Ovary (tissue), 9 donors: Measurements from ENCODE around the gene SETSIP. TPM values are rescaled to one million over a fixed set of nuclear protein-coding genes. Genes with fewer than 3 reads are reported as not detected.
"Not testable (repeated sequence)": the region's sequence is repeated elsewhere in the genome, so short reads cannot be mapped to it uniquely, and the experiment has no call there.

Source experiments
- DNase-seq, 5 donors: peaks; one replicate each; pipeline ENCODE4 v3.0.0-alpha.2; 2019 to 2020
- H3K27ac ChIP-seq, 2 donors: fragments of 200-600 bp; one replicate each; pipeline versions ENCODE4 v1.5.1 to v1.8.0; 2019 to 2022
- H3K27me3 ChIP-seq: fragments of 200-600 bp; one replicate; pipeline ENCODE4 v1.8.0; 2022
- H3K36me3 ChIP-seq: fragments of 200-600 bp; sonication (generic); one replicate; pipeline ENCODE4 v1.5.1; 2019
- H3K4me1 ChIP-seq: one replicate; pipeline ENCODE4 v1.8.1; 2013; ENCODE audit warnings: mild to moderate bottlenecking, moderate library complexity; ENCODE audit not compliant: insufficient read depth
- H3K4me3 ChIP-seq: fragments of 200-600 bp; sonication (generic); one replicate; pipeline ENCODE4 v1.5.1; 2017
- H3K9me3 ChIP-seq, 2 donors: fragments of 200-600 bp in 1 of 2; sonication (generic) in 1 of 2; one replicate each; pipeline versions ENCODE4 v1.5.1 to v1.8.1; 2013 to 2019; ENCODE audit warnings: mild to moderate bottlenecking in 1 of 2, moderate library complexity in 1 of 2
- CTCF ChIP-seq, 3 donors: fragments of 450-650 bp in 2 of 3; fragments of 200-600 bp in 1 of 3; IDR thresholded peaks; one replicate each; pipeline versions ENCODE4 v1.5.1 to v1.8.0; 2016 to 2022; ENCODE audit warnings: antibody characterized with exemption in 3 of 3, mild to moderate bottlenecking in 1 of 3
- EP300 ChIP-seq: sonication (generic); formaldehyde crosslinking; IDR thresholded peaks from one replicate; pipeline ENCODE4 v1.6.1; 2017; ENCODE audit warnings: antibody characterized with exemption
- POLR2A ChIP-seq: fragments of 450-650 bp; IDR thresholded peaks from one replicate; pipeline ENCODE4 v1.6.1; 2017; ENCODE audit warnings: antibody characterized with exemption, mild to moderate bottlenecking, moderate library complexity
- WGBS, 3 donors: extraction: QIAGEN DNeasy Blood & Tissue Kit in 1 of 3; methylation state at CpG; one replicate each; pipeline versions ENCODE4 v1.1.5 to v1.1.7; 2013 to 2017; 5-methylcytosine and 5-hydroxymethylcytosine counted together
- intact Hi-C, 4 donors: fragments of 100-400 bp; cut with DNase I; formaldehyde crosslinking; loops; one replicate each; pipeline versions ENCODE4 v1.11.0 to v1.15.1; 2022 to 2023
- polyA plus RNA-seq, 2 donors: library from polyadenylated mRNA; stranded (reverse); fragments of 200-250 nt in 1 of 2; fragments of 350-450 nt in 1 of 2; fragmentation: Illumina TruSeq in 1 of 2; extraction: RNeasy Lipid Tissue Mini Kit (QIAGEN cat#74804) in 1 of 2; gene quantifications; one replicate each; pipeline ENCODE4 v1.2.3, GENCODE V29; 2013 to 2014
- total RNA-seq, 7 donors: library from RNA; depleted of rRNA in 2 of 7; stranded (reverse); fragments of >200 nt in 2 of 7; fragmentation: NEBNext Ultra II Directional in 3 of 7; extraction: Animal tissue kit (Norgen Biotek cat#: 25700) in 3 of 7; gene quantifications; one replicate each; pipeline versions ENCODE4 v1.1.0 to v1.2.4, GENCODE V29; 2016 to 2023
- donor health status: DM: no; HTN: no; CAD: no; lungs with moderate emphysema.
- donor health status: DM: no; HTN: no; CAD: no.
- donor health status: Bipolar disorder and iron deficiency.
- donor health status: DM: yes; HTN: yes; CAD: no.
- donor health status: DM: no; HTN: no; CAD: no.
- donor health status: DM: yes; HTN: yes; CAD: no.

Gene SETSIP
- total and polyA plus RNA-seq, 9 donors = not detected

DNA sequence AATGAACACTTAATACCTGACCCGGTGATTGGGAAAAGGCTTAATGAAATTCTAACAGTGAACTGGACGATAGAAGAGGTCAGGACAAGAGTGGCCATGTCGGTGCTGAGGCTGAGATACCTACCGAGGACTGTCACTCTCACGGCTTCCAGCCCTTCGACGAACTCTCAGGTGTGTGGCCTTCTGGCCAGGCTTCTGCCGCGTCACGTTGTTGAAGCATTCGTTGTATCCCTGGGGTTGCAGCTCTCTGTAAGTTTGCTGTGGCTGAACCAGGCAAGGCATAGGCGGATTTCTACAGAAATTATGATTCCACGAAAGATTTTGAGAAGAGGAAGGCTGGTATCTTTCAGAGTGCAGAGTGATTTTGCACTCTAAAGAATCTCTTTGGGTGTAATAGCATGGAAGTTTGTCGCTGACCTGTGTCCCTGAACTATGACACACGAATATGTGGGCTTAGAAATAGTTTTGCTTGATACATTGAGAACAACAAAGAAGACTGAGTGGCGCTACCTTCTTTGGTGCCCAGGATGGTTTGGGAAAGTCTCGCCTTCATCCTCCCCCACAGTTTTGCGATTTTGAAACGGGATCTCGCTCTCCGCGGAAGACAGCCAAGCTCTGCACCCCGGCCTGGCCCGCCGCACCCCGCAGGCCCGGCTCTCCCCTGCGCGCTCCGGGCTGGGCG is 45.8 kb downstream of the SETSIP start:
- H3K4me3 ChIP-seq = peak overlapping the region; percentile 47
- no peak overlapping the region for H3K27ac ChIP-seq
- H3K4me1 ChIP-seq = no peaks in the 10 kb centered on the region
- H3K9me3 ChIP-seq = no peaks in the 10 kb centered on the region
- no peaks in the 10 kb centered on the region for H3K36me3 ChIP-seq
- 38 to 40% (median 39%) methylated on average over 31 of the region's 31 CpGs for WGBS, 3 donors
- no peak for TF ChIP-seq CTCF (IDR thresholded peaks at IDR 0.05)
- TF ChIP-seq POLR2A = no peak
- TF ChIP-seq EP300 = no peak
- H3K27me3 ChIP-seq = no peaks in the 10 kb centered on the region
- intact Hi-C loops = no loop called here
- DNase-seq = no peak

GRCh38 chr1:92026806-92027205 is 48.4 kb downstream of the SETSIP start:
- Histone ChIP-seq H3K9me3 (no peaks in the 10 kb centered on the region), H3K4me3 (no peak overlapping the region), H3K4me1 (no peaks in the 10 kb centered on the region), H3K27me3 (no peaks in the 10 kb centered on the region), H3K27ac (no peak overlapping the region), H3K36me3 (no peaks in the 10 kb centered on the region)
- intact Hi-C loops = no loop called here
- DNase-seq = no peak
- WGBS, 3 donors = 88 to 91% (median 88%) methylated on average over 9 of the region's 9 CpGs
- TF ChIP-seq CTCF (IDR thresholded peaks at IDR 0.05) = no peak
- no peak for TF ChIP-seq EP300
- no peak for TF ChIP-seq POLR2A

GRCh38 chr1:92026042-92026441 is 49.2 kb downstream of the SETSIP start:
- intact Hi-C loops = not testable (repeated sequence)
- 95 to 99% (median 95%) methylated on average over 16 to 29 of the region's 29 CpGs for WGBS, 3 donors

More at GRCh38 chr1:92026042-92026441, 49.2 kb downstream of the SETSIP start:
- H3K9me3 ChIP-seq, H3K27ac ChIP-seq, DNase-seq, H3K27me3 ChIP-seq, H3K4me3 ChIP-seq, H3K36me3 ChIP-seq, H3K4me1 ChIP-seq: not testable (repeated sequence)

Other genes starting within 250 kb of the SETSIP start
- 100 to 1,000 TPM in 6 of 7 donors, 10 to 100 TPM in 1; 92.4 to 442 (median 174) TPM for gene TGFBR3, start 189.3 kb downstream of the SETSIP start, total RNA-seq
- 100 to 1,000 TPM; 102 to 142 TPM for gene TGFBR3, start 189.3 kb downstream of the SETSIP start, polyA plus RNA-seq
- gene BRDT, start 126.0 kb downstream of the SETSIP start, total RNA-seq = not detected
- gene BRDT, start 126.0 kb downstream of the SETSIP start, polyA plus RNA-seq = under 1 TPM in 1 of 2 donors, not detected in 1; 0.17 TPM
- under 1 TPM in 5 of 7 donors, not detected in 2; 0.18 to 0.46 (median 0.24) TPM for gene EPHX4, start 45.4 kb downstream of the SETSIP start, total RNA-seq
- gene EPHX4, start 45.4 kb downstream of the SETSIP start, polyA plus RNA-seq = under 1 TPM; 0.35 to 0.83 TPM
- 1 to 10 TPM; 2.0 to 7.7 (median 6.6) TPM for gene BTBD8, start 4.9 kb upstream of the SETSIP start, total RNA-seq
- gene BTBD8, start 4.9 kb upstream of the SETSIP start, polyA plus RNA-seq = 1 to 10 TPM; 2.5 to 3.1 TPM
- gene C1orf146, start 142.5 kb upstream of the SETSIP start, total RNA-seq = not detected
- gene C1orf146, start 142.5 kb upstream of the SETSIP start, polyA plus RNA-seq = not detected
- 10 to 100 TPM in 4 of 7 donors, 1 to 10 TPM in 3; 4.7 to 14.6 (median 10.5) TPM for gene GLMN, start 223.6 kb upstream of the SETSIP start, total RNA-seq
- gene GLMN, start 223.6 kb upstream of the SETSIP start, polyA plus RNA-seq = 1 to 10 TPM; 5.5 to 7.7 TPM
- 10 to 100 TPM in 5 of 7 donors, 1 to 10 TPM in 2; 6.3 to 46.4 (median 38.0) TPM for gene RPAP2, start 223.6 kb upstream of the SETSIP start, total RNA-seq
- gene RPAP2, start 223.6 kb upstream of the SETSIP start, polyA plus RNA-seq = 10 to 100 TPM; 11.3 to 14.8 TPM